Measurements from ENCODE around the gene ZNF423.

The ZNF423 gene

GRCh38 chr16:49701065-49701685 is 154.7 kb downstream of the ZNF423 start:
- Histone ChIP-seq H3K9me3 (ENCODE audit: insufficient read depth, low read length, severe bottlenecking) (no peaks in the 10 kb centered on the region), H3K27me3 (ENCODE audit: insufficient read depth, low read length, poor library complexity) (no peaks in the 10 kb centered on the region), H3K36me3 (ENCODE audit: insufficient read depth, low read length) (no peaks in the 10 kb centered on the region), H3K27ac (ENCODE audit: low read length) (no peak overlapping the region), H4K20me1 (ENCODE audit: insufficient read depth, low read length) (no peaks in the 10 kb centered on the region), H3K79me2 (ENCODE audit: insufficient read depth, low read length) (no peaks in the 10 kb centered on the region), H3K4me3 (ENCODE audit: low read depth in 1 of 2, low read length in 2 of 2) (no peak overlapping the region), H3K4me2 (ENCODE audit: insufficient read depth, low read length) (no peak overlapping the region), H3K9ac (ENCODE audit: low read depth, low read length) (no peak overlapping the region), H2AFZ (ENCODE audit: low read depth, low read length) (no peak overlapping the region), H3K4me1 (ENCODE audit: insufficient read depth, low read length) (no peaks in the 10 kb centered on the region)
- ATAC-seq (ENCODE audit: insufficient read depth, low read depth) (no peak), DNase-seq (no peak)
- TF ChIP-seq CTCF (IDR thresholded peaks at IDR 0.05; ENCODE audit: borderline replicate concordance, extremely low read depth, low read length, poor library complexity, severe bottlenecking): no peak
- no peak for TF ChIP-seq EZH2 (IDR thresholded peaks at IDR 0.05; ENCODE audit: borderline replicate concordance, low read depth, low read length, severe bottlenecking)

GRCh38 chr16:49700251-49701064 is 155.5 kb downstream of the ZNF423 start:
- ATAC-seq (ENCODE audit: insufficient read depth, low read depth): no peak
- no peaks in the 10 kb centered on the region for H3K9me3 ChIP-seq (ENCODE audit: insufficient read depth, low read length, severe bottlenecking)
- H2AFZ ChIP-seq (ENCODE audit: low read depth, low read length): no peak overlapping the region
- no peak for TF ChIP-seq CTCF (IDR thresholded peaks at IDR 0.05; ENCODE audit: borderline replicate concordance, extremely low read depth, low read length, poor library complexity, severe bottlenecking)
- TF ChIP-seq EZH2 (IDR thresholded peaks at IDR 0.05; ENCODE audit: borderline replicate concordance, low read depth, low read length, severe bottlenecking): no peak
- no peak overlapping the region for H3K9ac ChIP-seq (ENCODE audit: low read depth, low read length)
- H3K27ac ChIP-seq (ENCODE audit: low read length): no peak overlapping the region
- no peak overlapping the region for H3K4me2 ChIP-seq (ENCODE audit: insufficient read depth, low read length)
- H3K27me3 ChIP-seq (ENCODE audit: insufficient read depth, low read length, poor library complexity): no peaks in the 10 kb centered on the region
- no peaks in the 10 kb centered on the region for H4K20me1 ChIP-seq (ENCODE audit: insufficient read depth, low read length)
- H3K4me1 ChIP-seq (ENCODE audit: insufficient read depth, low read length): no peaks in the 10 kb centered on the region
- H3K79me2 ChIP-seq (ENCODE audit: insufficient read depth, low read length): no peaks in the 10 kb centered on the region
- no peak for DNase-seq
- no peaks in the 10 kb centered on the region for H3K36me3 ChIP-seq (ENCODE audit: insufficient read depth, low read length)
- no peak overlapping the region for H3K4me3 ChIP-seq (ENCODE audit: low read depth in 1 of 2, low read length in 2 of 2)

GRCh38 chr16:49699841-49700175 is 156.1 kb downstream of the ZNF423 start:
- no peak for TF ChIP-seq EZH2 (IDR thresholded peaks at IDR 0.05; ENCODE audit: borderline replicate concordance, low read depth, low read length, severe bottlenecking)
- no peak for TF ChIP-seq CTCF (IDR thresholded peaks at IDR 0.05; ENCODE audit: borderline replicate concordance, extremely low read depth, low read length, poor library complexity, severe bottlenecking)
- no peaks in the 10 kb centered on the region for H4K20me1 ChIP-seq (ENCODE audit: insufficient read depth, low read length)
- H3K9ac ChIP-seq (ENCODE audit: low read depth, low read length): no peak overlapping the region
- DNase-seq (no peak), ATAC-seq (ENCODE audit: insufficient read depth, low read depth) (no peak)
- H3K4me2 ChIP-seq (ENCODE audit: insufficient read depth, low read length): no peak overlapping the region
- H3K36me3 ChIP-seq (ENCODE audit: insufficient read depth, low read length): no peaks in the 10 kb centered on the region
- no peak overlapping the region for H2AFZ ChIP-seq (ENCODE audit: low read depth, low read length)
- H3K4me3 ChIP-seq (ENCODE audit: low read depth in 1 of 2, low read length in 2 of 2): no peak overlapping the region
- no peaks in the 10 kb centered on the region for H3K4me1 ChIP-seq (ENCODE audit: insufficient read depth, low read length)
- H3K27ac ChIP-seq (ENCODE audit: low read length): no peak overlapping the region
- H3K27me3 ChIP-seq (ENCODE audit: insufficient read depth, low read length, poor library complexity): no peaks in the 10 kb centered on the region
- no peaks in the 10 kb centered on the region for H3K9me3 ChIP-seq (ENCODE audit: insufficient read depth, low read length, severe bottlenecking)
- H3K79me2 ChIP-seq (ENCODE audit: insufficient read depth, low read length): no peaks in the 10 kb centered on the region
